Astrocyte of the hippocampus (primary cell): Measurements from ENCODE around the gene ASIC4.

Experiments
- DNase-seq: peaks from one replicate; pipeline ENCODE4 v3.0.0; 2011; ENCODE audit warnings: low read depth, low spot score

The ASIC4 gene

GRCh38 chr2:219552382-219553167, 38.3 kb downstream of the ASIC4 start:
- DNase-seq = peak; percentile 94

- no peak for DNase-seq
Measured at GRCh38 chr2:219553168-219553417, 38.8 kb downstream of the ASIC4 start.

DNA sequence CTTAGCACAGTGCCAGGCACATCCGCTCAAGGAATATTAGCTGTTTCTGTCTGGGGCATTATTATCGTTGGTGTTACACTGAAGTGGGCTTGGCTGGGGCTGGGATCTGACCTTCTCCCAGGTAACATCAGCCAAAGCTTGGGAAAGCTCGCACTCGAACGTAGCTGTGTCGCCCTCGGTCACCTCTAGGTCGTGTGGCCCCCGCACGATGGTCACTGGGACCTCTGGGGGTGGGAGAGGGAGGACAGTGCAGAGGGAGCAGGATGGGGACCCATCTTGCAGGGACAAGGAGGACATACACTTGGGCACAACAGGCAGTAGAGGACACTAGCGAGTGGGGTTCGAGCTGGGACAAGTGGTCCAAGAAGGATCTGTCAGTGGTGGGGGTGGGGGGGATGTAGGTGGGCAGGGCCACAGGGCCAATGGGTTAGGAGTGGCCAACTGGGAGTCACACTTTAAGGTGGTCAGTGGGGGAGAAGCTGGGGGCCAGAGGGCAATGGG, 39.2 kb downstream of the ASIC4 start:
- no peak for DNase-seq

DNA sequence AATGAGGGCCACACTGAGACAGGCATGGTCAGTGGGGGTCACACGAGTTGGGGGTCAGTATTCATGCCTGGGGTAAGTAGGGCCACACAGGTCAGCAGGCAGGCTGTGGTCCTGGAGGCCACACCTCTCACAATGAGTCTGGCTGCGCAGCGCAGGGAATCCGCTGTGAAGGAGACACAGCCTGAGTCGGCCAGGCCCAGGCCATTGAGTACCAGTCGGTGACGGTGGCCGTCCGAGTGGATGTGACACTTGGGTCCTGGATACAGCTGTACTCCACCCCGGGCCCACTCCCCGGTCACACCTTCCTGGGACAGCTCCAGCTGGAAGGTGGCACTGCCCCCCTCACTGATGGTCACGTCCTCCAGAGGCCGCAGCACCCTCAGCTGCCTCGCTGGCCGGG, 40.1 kb downstream of the ASIC4 start:
- DNase-seq = no peak

GRCh38 chr2:219555956-219556355, 41.7 kb downstream of the ASIC4 start:
- DNase-seq = no peak

- DNase-seq = no peak
Measured at GRCh38 chr2:219556413-219556812, 42.1 kb downstream of the ASIC4 start.

GRCh38 chr2:219557320-219557719, 43.0 kb downstream of the ASIC4 start:
- DNase-seq = no peak

GRCh38 chr2:219557791-219558785, 43.8 kb downstream of the ASIC4 start:
- DNase-seq = no peak

GRCh38 chr2:219559156-219559915, 45.1 kb downstream of the ASIC4 start:
- no peak for DNase-seq

- no peak for DNase-seq
Measured at GRCh38 chr2:219560037-219560892, 46.0 kb downstream of the ASIC4 start.

DNA sequence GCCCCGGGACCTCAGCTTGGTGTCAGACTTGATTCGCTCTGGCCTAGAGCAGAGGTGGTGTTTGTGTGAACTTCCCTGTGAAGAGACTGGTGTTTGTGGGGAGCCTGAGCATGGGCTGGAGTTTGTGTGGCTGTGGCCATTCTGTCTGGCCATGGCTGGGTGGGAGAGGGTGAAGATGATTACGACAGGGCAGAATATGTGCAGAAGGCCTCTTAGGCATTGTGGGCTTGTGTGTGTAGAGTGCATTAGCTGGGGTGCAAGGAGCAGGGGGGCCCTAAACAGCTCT, 46.6 kb downstream of the ASIC4 start:
- DNase-seq = no peak

- DNase-seq = no peak
Measured at GRCh38 chr2:219561179-219562048, 47.1 kb downstream of the ASIC4 start.

- DNase-seq = no peak
Measured at GRCh38 chr2:219562049-219563020, 48.1 kb downstream of the ASIC4 start.

DNA sequence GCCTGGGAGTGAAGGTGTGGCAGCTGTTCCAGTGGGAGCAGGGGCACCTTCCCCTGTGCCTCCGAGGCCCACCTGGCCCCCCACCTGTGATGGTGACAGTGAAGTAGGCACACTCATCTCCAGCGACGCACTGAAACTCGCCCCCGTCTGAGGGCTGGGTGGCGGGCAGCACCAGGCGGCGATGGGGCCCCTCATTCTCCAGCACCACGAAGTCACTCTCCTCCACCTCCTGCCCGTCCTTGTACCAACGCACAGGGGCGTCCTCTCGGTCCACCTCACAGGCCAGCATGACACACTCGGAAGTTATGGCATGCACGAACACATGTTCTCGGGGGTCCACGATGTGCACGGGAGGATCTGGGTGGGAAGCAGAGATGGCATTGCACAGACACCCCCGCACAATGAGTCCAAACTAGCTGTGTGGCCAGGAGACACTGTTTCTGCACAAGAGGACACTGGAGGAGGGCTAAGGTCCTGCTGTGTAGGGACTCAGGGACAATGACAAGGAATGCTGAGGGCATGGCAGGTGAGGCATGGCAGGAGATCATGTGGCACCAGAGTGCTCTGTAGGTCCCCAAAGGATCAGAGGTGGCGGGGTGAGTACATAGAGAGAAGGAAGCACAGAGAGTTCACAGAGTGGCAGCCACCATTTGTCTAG, 49.1 kb downstream of the ASIC4 start:
- DNase-seq = no peak

GRCh38 chr2:219565130-219566080, 51.1 kb downstream of the ASIC4 start:
- no peak for DNase-seq

GRCh38 chr2:219566640-219567039, 52.4 kb downstream of the ASIC4 start:
- DNase-seq = no peak

- no peak for DNase-seq
Measured at GRCh38 chr2:219567131-219567530, 52.8 kb downstream of the ASIC4 start.
